Colon (tissue), 2 donors: ENCODE data around the gene IL12A.

Experiments used
- FAIRE-seq: peaks from 2 replicates; lab custom pipeline; 2012; peaks lifted over from hg19 to GRCh38; lab: Jason Lieb, UNC
- donor health status: control.
- donor health status: control.

IL12A gene

GRCh38 chr3:160027541-160028195, 39.0 kb downstream of the IL12A start:
- no peak for FAIRE-seq

GRCh38 chr3:160035757-160036156, 47.1 kb downstream of the IL12A start:
- FAIRE-seq, result no peak

- no peak for FAIRE-seq
These were observed 50.4 kb downstream of the IL12A start for GRCh38 chr3:160038862-160039562.

- FAIRE-seq, result no peak
These were observed 51.5 kb downstream of the IL12A start for GRCh38 chr3:160040181-160040580.

- no peak for FAIRE-seq
These were observed 52.8 kb downstream of the IL12A start for GRCh38 chr3:160041465-160041864.

- no peak for FAIRE-seq
These were observed 55.5 kb downstream of the IL12A start for GRCh38 chr3:160044121-160044520.
